CD8-positive, alpha-beta memory T cell (primary cell): ENCODE data around the gene PMAIP1. TPM values are rescaled to one million over a fixed set of nuclear protein-coding genes. Genes with fewer than 3 reads are reported as not detected.

Source experiments
- CTCF ChIA-PET: fragments of 350-600 bp; sonication (Branson Sonifier 250); formaldehyde crosslinking; loops from one replicate; lab custom pipeline; 2021; ENCODE audit warnings: antibody characterized with exemption; lab: Charles Lee
- POLR2A ChIA-PET: fragments of 350-600 bp; sonication (Branson Sonifier 250); formaldehyde crosslinking; loops from one replicate; lab custom pipeline; 2021; ENCODE audit warnings: antibody characterized with exemption; lab: Charles Lee
- DNase-seq, 5 donors: peaks; one replicate each; pipeline versions ENCODE4 v3.0.0 to v3.0.0-alpha.2; 2020 to 2022; ENCODE audit warnings: mixed read lengths in 1 of 5
- H3K27ac ChIP-seq: one replicate; pipeline ENCODE4 v1.7.0; 2013; ENCODE audit warnings: low read depth, mild to moderate bottlenecking, low read length, moderate library complexity
- H3K27me3 ChIP-seq: 2 replicates; pipeline ENCODE4 v1.7.0; 2013; ENCODE audit warnings: low read length, mild to moderate bottlenecking; ENCODE audit not compliant: insufficient read depth, poor library complexity, severe bottlenecking
- H3K36me3 ChIP-seq: 2 replicates; pipeline ENCODE4 v1.7.0; 2013; ENCODE audit warnings: mild to moderate bottlenecking, low read length, moderate library complexity; ENCODE audit not compliant: insufficient read depth
- H3K4me1 ChIP-seq: 2 replicates; pipeline ENCODE4 v1.7.0; 2013; ENCODE audit warnings: mild to moderate bottlenecking, low read length, moderate library complexity; ENCODE audit not compliant: insufficient read depth
- H3K4me3 ChIP-seq: 2 replicates; pipeline ENCODE4 v1.7.0; 2013; ENCODE audit warnings: mild to moderate bottlenecking, low read length
- H3K9me3 ChIP-seq: 2 replicates; pipeline ENCODE4 v1.7.0; 2013; ENCODE audit warnings: mild to moderate bottlenecking, low read length
- H3K27ac Mint-ChIP-seq, 8 donors: one replicate each; pipeline ENCODE4 v1.8.0; 2020 to 2021; ENCODE audit warnings: mixed read lengths in 8 of 8, mild to moderate bottlenecking in 6 of 8, inconsistent platforms in 3 of 8, moderate library complexity in 3 of 8
- H3K27me3 Mint-ChIP-seq, 2 donors: one replicate each; pipeline ENCODE4 v1.8.0; 2020 to 2021; ENCODE audit warnings: mixed read lengths in 2 of 2, mild to moderate bottlenecking in 1 of 2, moderate library complexity in 1 of 2
- H3K36me3 Mint-ChIP-seq, 3 donors: one replicate each; pipeline ENCODE4 v1.8.0; 2020 to 2021; ENCODE audit warnings: mixed read lengths in 3 of 3, inconsistent platforms in 1 of 3, mild to moderate bottlenecking in 1 of 3
- H3K4me1 Mint-ChIP-seq, 3 donors: one replicate each; pipeline ENCODE4 v1.8.0; 2020 to 2021; ENCODE audit warnings: mixed read lengths in 3 of 3, inconsistent platforms in 1 of 3, mild to moderate bottlenecking in 1 of 3
- H3K4me3 Mint-ChIP-seq, 7 donors: one replicate each; pipeline ENCODE4 v1.8.0; 2020 to 2021; ENCODE audit warnings: mixed read lengths in 7 of 7, mild to moderate bottlenecking in 6 of 7, moderate library complexity in 4 of 7, inconsistent platforms in 2 of 7
- H3K9me3 Mint-ChIP-seq, 5 donors: one replicate each; pipeline ENCODE4 v1.8.0; 2020 to 2022; ENCODE audit warnings: mixed read lengths in 5 of 5, mild to moderate bottlenecking in 3 of 5, moderate library complexity in 2 of 5, inconsistent platforms in 1 of 5
- polyA plus RNA-seq: library from polyadenylated mRNA; unstranded; fragments of 300-500 nt; fragmentation: Illumina TruSeq; gene quantifications from one replicate; pipeline ENCODE4 v1.2.3, GENCODE V29; 2021
- total RNA-seq, 2 experiments: library from RNA; stranded (reverse); gene quantifications; one replicate each; pipeline ENCODE4 v1.2.3, GENCODE V29; 2021

The PMAIP1 gene
- total and polyA plus RNA-seq, 3 experiments from 2014 or later: 15.0 to 83.6 (median 82.8) TPM

DNA sequence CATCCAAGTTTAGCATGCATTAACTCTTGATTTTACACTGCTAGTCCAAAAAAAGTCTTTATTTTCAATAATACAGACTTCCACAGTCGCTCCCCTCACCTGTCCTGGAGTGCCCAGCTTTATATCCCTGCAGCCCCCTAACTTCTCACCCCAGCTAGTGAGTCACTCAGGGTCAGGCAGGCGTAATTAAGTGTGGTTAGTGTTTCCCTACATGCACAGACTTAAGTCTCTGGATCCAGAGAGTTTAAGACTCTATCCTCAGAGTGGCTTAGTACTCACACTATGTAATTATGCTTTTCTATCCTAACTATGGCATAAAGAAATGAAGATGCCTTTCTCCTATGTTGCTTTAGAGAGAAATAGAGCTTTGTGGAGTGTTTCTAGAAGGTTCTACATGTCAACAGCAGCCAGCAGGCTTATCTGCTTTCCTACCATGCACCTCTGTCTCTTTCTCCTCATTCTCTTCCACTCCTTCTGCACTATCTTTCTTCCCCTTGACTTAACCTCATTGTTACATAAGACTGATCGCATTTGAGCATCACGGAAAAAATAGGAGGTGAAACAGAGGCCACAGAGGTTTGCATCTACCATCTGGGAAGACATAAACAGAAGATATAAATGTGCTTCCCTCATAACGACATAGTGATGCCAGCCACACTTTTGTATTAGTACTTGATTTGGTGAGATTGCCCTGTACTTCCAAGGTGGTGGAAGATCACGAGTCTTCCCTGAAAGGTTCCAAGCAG lies 34.4 kb upstream of the PMAIP1 start:
- Histone ChIP-seq H3K9me3 (no peaks in the 10 kb centered on the region), H3K27ac (no peak overlapping the region), H3K4me3 (no peak overlapping the region), H3K4me1 (no peaks in the 10 kb centered on the region), H3K27me3 (no peaks in the 10 kb centered on the region), H3K36me3 (no peaks in the 10 kb centered on the region)
- ChIA-PET POLR2A (no interaction called here), CTCF (no interaction called here)
- Mint-ChIP-seq H3K27me3 (peaks cover 2 to 3% of the 10 kb centered on the region in 2 donors), H3K36me3 (no peaks in the 10 kb centered on the region), H3K4me3 (no peak overlapping the region), H3K4me1 (no peaks in the 10 kb centered on the region), H3K27ac (no peak overlapping the region), H3K9me3 (no peaks in the 10 kb centered on the region)
- no peak for DNase-seq

DNA sequence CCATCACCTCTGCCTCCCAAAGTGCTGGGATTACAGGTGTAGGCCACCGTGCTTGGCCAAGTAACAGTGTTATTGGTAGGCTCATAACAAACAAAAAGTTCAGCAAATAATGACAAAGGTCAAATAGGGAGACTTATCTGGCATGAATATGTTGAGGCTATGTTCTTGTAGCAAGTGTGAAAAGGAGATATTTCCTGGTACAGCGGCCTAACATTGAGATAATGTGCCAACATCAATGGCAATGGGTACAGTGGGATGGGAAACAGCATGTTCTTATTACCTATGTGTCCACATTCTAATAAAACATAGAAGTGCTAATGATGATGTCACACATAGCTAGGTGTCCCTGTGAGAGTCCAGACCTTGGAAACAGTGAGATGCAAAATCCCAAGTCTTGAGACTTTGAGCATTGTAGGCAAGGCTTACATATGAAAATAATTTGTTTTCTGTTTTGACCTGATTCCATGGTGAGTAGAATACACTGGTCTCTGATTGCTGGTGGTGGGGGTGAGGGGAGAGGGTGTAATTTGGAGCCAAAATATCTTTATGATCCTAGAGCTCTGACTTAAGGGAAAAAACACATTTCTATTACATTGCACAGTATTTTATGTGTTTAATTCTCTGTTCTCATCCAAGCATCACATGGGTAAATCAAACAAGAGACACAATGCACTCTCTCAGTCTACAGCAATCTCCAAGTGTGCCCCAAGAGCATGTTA lies 33.1 kb upstream of the PMAIP1 start:
- Histone ChIP-seq H3K4me1 (no peaks in the 10 kb centered on the region), H3K9me3 (no peaks in the 10 kb centered on the region), H3K36me3 (no peaks in the 10 kb centered on the region), H3K4me3 (no peak overlapping the region), H3K27ac (no peak overlapping the region), H3K27me3 (no peaks in the 10 kb centered on the region)
- Mint-ChIP-seq H3K4me1 (no peaks in the 10 kb centered on the region), H3K4me3 (no peak overlapping the region), H3K9me3 (no peaks in the 10 kb centered on the region), H3K27me3 (peaks cover 0 to 2% of the 10 kb centered on the region in 2 donors), H3K27ac (no peak overlapping the region), H3K36me3 (no peaks in the 10 kb centered on the region)
- POLR2A ChIA-PET: no interaction called here
- DNase-seq: no peak
- CTCF ChIA-PET: no interaction called here

DNA sequence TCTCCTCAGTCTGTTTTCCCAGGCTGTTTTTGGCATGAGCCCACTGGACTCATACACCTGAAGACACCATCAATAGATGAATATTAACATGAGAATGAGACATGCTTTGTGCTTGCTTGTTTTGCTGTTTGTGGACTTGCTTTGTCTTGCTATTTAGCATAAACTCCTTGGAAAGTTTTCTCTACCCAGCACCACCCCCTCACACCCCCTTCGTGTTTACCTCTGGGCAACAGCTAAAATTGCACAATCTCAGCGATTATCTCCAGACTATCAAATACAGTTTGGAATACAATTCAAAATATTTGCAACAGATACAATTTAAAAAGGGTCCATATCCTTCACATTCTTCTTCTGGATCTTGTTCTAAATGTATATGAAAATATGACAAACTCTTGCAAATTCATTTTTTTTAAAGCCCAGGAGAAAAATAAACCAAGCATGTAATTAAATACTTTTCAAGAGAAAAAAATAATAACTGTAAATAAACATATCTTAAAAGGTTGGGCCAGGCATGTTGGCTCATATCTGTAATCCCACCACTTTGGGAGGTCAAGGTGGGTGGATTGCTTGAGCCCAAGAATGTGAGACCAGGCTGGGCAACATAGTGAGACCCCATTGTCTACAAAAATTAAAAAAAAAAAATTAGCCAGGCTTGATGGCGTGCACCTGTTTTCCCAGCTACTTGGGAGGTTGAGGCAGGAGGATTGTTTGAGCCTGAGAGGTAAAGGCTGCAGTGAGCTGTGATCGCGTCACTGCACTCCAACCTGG lies 32.3 kb upstream of the PMAIP1 start:
- Mint-ChIP-seq H3K4me3 (no peak overlapping the region), H3K27ac (no peak overlapping the region), H3K9me3 (no peaks in the 10 kb centered on the region), H3K27me3 (peaks cover 0 to 2% of the 10 kb centered on the region in 2 donors), H3K4me1 (no peaks in the 10 kb centered on the region), H3K36me3 (no peaks in the 10 kb centered on the region)
- Histone ChIP-seq H3K27ac (no peak overlapping the region), H3K36me3 (no peaks in the 10 kb centered on the region), H3K4me3 (no peak overlapping the region), H3K27me3 (no peaks in the 10 kb centered on the region), H3K9me3 (no peaks in the 10 kb centered on the region), H3K4me1 (no peaks in the 10 kb centered on the region)
- DNase-seq: no peak
- ChIA-PET POLR2A (no interaction called here), CTCF (no interaction called here)

DNA sequence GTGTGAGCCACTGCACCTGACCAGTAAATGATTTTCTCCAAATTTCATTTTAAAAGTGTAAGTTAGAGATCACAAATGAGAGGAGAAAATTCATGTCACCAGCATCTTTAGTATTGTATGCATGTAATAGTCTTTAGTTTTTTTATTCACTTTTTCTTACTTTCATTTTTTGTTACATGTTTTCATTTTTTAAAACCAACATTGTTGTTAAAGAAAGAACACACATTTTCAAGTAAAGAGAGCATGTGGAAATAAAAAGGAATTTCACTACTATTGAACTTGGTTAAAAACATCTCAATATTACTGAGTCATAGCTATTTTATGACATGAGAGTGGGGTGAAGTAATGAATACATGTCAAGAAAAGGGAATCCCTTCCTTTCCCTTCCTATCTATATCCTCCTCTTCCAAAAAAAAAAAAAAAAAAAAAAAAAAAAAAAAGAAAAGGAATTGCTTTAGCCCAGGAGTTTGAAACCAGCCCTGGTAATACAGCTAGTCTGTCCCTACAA lies 29.1 kb upstream of the PMAIP1 start:
- Histone ChIP-seq H3K4me1 (no peaks in the 10 kb centered on the region), H3K4me3 (no peak overlapping the region), H3K36me3 (no peaks in the 10 kb centered on the region), H3K9me3 (no peaks in the 10 kb centered on the region), H3K27me3 (no peaks in the 10 kb centered on the region), H3K27ac (no peak overlapping the region)
- ChIA-PET CTCF (no interaction called here), POLR2A (interaction anchor here (0.7 kb wide), 1 partner anchor 741 kb away, joined by 9 read pairs; no protein-coding TSS in a partner anchor)
- Mint-ChIP-seq H3K27me3 (peaks cover 0 to 7% of the 10 kb centered on the region in 2 donors), H3K36me3 (no peaks in the 10 kb centered on the region), H3K27ac (no peak overlapping the region), H3K4me3 (no peak overlapping the region), H3K4me1 (peaks cover 0 to under 1% (median 0%) of the 10 kb centered on the region in 3 donors), H3K9me3 (no peaks in the 10 kb centered on the region)
- no peak for DNase-seq

DNA sequence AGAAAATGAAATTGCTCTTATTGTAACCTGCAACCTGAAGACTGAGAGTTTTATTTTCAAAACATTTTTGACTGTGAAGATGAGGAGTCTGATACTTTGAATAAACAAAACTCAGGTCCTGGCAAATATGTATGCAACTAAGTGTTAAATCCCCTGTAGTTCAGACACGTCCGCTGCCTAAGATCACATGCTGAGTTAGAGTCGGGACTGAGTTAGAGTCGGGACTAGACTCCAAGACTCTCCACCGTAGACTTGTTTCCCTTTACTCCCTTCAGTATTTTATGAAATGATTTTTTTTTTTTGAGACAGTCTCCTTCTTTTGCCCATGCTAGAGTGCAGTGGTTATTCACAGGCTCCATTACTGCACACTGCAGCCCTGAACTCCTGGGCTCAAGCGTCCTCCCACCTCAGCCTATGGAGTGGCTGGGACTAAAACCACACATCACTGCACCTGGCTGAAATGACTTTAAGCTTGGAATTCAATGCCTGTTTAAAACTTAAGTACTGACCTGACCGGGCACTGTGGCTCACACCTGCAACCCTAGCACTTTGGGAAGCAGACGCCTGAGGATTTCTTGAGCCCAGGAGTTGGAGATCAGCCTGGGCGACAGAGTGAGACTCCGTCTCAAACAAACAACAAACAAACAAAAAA lies 28.0 kb upstream of the PMAIP1 start:
- H3K36me3 ChIP-seq: no peaks in the 10 kb centered on the region
- no peak overlapping the region for H3K27ac Mint-ChIP-seq
- H3K4me3 ChIP-seq: no peak overlapping the region
- DNase-seq: no peak
- H3K9me3 ChIP-seq: no peaks in the 10 kb centered on the region
- H3K4me3 Mint-ChIP-seq: no peak overlapping the region
- no peaks in the 10 kb centered on the region for H3K27me3 ChIP-seq
- H3K27me3 Mint-ChIP-seq: peaks cover 1 to 9% of the 10 kb centered on the region in 2 donors
- no peaks in the 10 kb centered on the region for H3K9me3 Mint-ChIP-seq
- H3K4me1 ChIP-seq: no peaks in the 10 kb centered on the region
- H3K27ac ChIP-seq: no peak overlapping the region
- POLR2A ChIA-PET: no interaction called here
- CTCF ChIA-PET: no interaction called here
- no peaks in the 10 kb centered on the region for H3K36me3 Mint-ChIP-seq
- peaks cover 0 to 3% (median 0%) of the 10 kb centered on the region in 3 donors for H3K4me1 Mint-ChIP-seq

DNA sequence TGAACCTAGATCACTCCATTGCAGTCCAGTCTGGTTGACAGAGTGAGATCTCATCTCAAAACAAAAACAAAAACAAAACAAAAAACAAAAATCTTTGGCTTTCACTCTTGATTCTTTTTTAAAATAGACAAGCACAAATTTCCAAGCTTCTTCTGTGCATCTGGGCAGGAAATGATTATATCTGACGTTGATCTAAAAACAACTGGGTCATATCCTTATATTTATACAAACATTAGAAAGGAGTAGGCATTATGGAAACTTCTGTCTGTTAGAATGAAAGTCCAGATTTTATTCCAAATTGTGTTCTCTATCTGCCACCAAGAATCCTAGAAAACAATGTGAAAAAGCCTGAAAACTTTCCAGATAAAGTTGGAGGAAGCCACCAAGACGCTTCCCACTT lies 26.2 kb upstream of the PMAIP1 start:
- Histone ChIP-seq H3K4me3 (no peak overlapping the region), H3K36me3 (no peaks in the 10 kb centered on the region), H3K27ac (no peak overlapping the region), H3K27me3 (no peaks in the 10 kb centered on the region), H3K9me3 (no peaks in the 10 kb centered on the region), H3K4me1 (no peaks in the 10 kb centered on the region)
- Mint-ChIP-seq H3K27me3 (peaks cover 1 to 9% of the 10 kb centered on the region in 2 donors), H3K27ac (no peak overlapping the region), H3K36me3 (no peaks in the 10 kb centered on the region), H3K4me3 (no peak overlapping the region), H3K4me1 (peaks cover 0 to 3% (median 0%) of the 10 kb centered on the region in 3 donors), H3K9me3 (no peaks in the 10 kb centered on the region)
- CTCF ChIA-PET: no interaction called here
- no peak for DNase-seq
- POLR2A ChIA-PET: no interaction called here

DNA sequence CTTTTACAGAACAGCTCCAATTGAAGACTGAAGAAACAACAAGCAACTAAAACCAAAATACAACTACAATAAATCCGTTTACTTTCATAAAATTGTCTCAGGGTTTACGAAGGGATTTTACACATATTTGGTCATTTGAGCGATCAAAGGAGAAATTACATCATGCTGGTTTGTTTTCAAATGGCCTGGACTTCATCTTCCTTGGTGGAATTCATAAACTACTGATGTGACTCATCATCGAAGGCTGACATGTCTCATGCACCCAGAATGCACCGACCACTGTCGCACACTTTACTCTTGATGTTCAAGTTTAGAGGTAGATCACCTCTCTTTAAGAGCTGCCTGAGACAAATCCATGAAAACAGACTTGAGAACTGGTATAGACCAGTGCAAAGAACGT lies 25.6 kb upstream of the PMAIP1 start:
- no peak overlapping the region for H3K27ac ChIP-seq
- no peaks in the 10 kb centered on the region for H3K36me3 ChIP-seq
- H3K4me3 ChIP-seq: no peak overlapping the region
- H3K9me3 ChIP-seq: no peaks in the 10 kb centered on the region
- no peaks in the 10 kb centered on the region for H3K4me1 ChIP-seq
- Mint-ChIP-seq H3K9me3 (no peaks in the 10 kb centered on the region), H3K4me3 (no peak overlapping the region), H3K27me3 (peaks cover 1 to 9% of the 10 kb centered on the region in 2 donors), H3K27ac (no peak overlapping the region), H3K4me1 (peaks cover 0 to 3% (median 0%) of the 10 kb centered on the region in 3 donors), H3K36me3 (no peaks in the 10 kb centered on the region)
- DNase-seq: no peak
- ChIA-PET POLR2A (no interaction called here), CTCF (no interaction called here)
- H3K27me3 ChIP-seq: no peaks in the 10 kb centered on the region
